ENCODE measurements around the gene RNF26. TPM values are rescaled to one million over a fixed set of nuclear protein-coding genes. Genes with fewer than 3 reads are reported as not detected.

The RNF26 gene
- total RNA-seq, 2 donors from 2014 or later, result 5.7 to 9.2 TPM

DNA sequence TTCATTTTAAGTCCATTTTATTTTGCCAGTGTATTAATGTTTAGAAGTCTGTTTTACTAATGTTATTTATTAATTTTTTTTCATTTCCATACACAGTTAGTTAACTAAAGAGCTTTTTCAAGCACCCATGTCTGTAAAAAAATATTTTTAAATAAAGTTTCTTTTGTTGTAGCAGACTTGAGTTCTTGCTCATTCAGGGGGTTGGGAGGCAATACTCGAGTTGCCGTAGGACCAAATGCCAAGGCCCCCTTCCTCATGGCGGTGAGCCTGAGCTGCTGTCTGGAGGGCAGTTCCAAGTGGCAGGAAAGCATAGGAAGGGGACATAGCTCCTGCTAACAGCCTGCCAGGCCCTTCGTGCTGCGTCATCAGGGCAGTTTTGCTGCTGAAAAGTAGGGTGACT lies 26.4 kb upstream of the RNF26 start:
- no peak overlapping the region for H3K4me3 ChIP-seq
- ATAC-seq, result no peak
- H3K4me1 ChIP-seq, result no peaks in the 10 kb centered on the region
- no peaks in the 10 kb centered on the region for H3K27me3 ChIP-seq
- no peaks in the 10 kb centered on the region for H3K9me3 ChIP-seq
- WGBS, 2 donors, result 88 to 93% methylated on average over 5 of the region's 5 CpGs
- no peak for DNase-seq
- TF ChIP-seq POLR2A (IDR thresholded peaks at IDR 0.05) (no peak), CTCF (IDR thresholded peaks at IDR 0.05) (no peak)
- H3K36me3 ChIP-seq (replicated peaks in 1 of 2; ENCODE audit: insufficient read depth in 1 of 2, low read depth in 2 of 2), result no peaks in the 10 kb centered on the region
- intact Hi-C loops (cut with DNase I), result no loop called here
- no peak overlapping the region for H3K27ac ChIP-seq

GRCh38 chr11:119309411-119309810 lies 24.9 kb upstream of the RNF26 start:
- intact Hi-C loops (cut with DNase I), result no loop called here
- Histone ChIP-seq H3K9me3 (no peaks in the 10 kb centered on the region), H3K27ac (no peak overlapping the region), H3K27me3 (no peaks in the 10 kb centered on the region), H3K4me1 (no peaks in the 10 kb centered on the region), H3K36me3 (replicated peaks in 1 of 2; ENCODE audit: insufficient read depth in 1 of 2, low read depth in 2 of 2) (no peaks in the 10 kb centered on the region), H3K4me3 (no peak overlapping the region)
- ATAC-seq (no peak), DNase-seq (no peak)
- 75 to 89% methylated on average over 5 to 11 of the region's 11 CpGs for WGBS, 2 donors
- TF ChIP-seq POLR2A (IDR thresholded peaks at IDR 0.05), result no peak
- TF ChIP-seq CTCF (IDR thresholded peaks at IDR 0.05), result no peak

DNA sequence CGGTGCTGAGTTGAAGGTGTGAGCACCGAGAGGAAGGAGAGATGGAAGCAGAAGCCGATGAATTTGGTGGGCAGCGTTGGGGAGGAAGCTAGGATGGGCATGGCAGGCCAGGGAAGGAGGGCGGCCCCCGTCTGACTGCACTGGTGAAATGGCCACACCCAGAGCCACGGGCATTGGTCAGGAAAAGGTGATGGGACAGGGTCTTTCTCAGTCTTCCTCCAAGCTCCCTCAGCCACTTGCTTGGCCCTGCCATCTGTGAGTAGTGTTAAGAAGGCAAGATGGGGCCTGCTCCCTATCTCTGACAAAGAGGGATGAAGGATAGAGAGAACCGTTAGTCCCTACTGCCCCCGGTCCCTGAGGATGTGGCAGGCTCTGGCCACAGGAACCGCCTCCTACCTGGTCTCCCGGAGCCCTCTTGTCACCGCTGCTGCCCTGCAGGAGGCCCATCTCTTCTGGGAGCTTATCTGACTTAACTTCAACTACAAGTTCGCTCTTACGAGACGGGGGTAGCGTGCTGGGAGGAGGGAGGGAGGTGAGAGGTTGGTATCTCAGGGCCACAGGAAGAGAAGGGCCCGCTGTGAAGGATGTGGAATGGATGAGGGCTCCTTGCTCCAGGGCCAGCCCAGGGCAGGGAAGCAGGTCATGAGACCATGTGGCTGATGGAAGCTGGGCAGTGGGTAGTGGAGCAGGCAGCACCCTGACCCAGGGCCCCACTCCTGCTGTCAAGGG lies 24.2 kb upstream of the RNF26 start:
- no peak for TF ChIP-seq POLR2A (IDR thresholded peaks at IDR 0.05)
- no peak for TF ChIP-seq CTCF (IDR thresholded peaks at IDR 0.05)
- ATAC-seq (no peak), DNase-seq (no peak)
- H3K36me3 ChIP-seq (replicated peaks in 1 of 2; ENCODE audit: insufficient read depth in 1 of 2, low read depth in 2 of 2), result no peaks in the 10 kb centered on the region
- peaks cover 7% of the 10 kb centered on the region for H3K4me1 ChIP-seq
- H3K27ac ChIP-seq, result no peak overlapping the region
- intact Hi-C loops (cut with DNase I), result no loop called here
- peaks cover 0 to 2% of the 10 kb centered on the region in 2 donors for H3K27me3 ChIP-seq
- no peaks in the 10 kb centered on the region for H3K9me3 ChIP-seq
- H3K4me3 ChIP-seq, result no peak overlapping the region
- WGBS, 2 donors, result 76 to 82% methylated on average over 17 of the region's 17 CpGs

DNA sequence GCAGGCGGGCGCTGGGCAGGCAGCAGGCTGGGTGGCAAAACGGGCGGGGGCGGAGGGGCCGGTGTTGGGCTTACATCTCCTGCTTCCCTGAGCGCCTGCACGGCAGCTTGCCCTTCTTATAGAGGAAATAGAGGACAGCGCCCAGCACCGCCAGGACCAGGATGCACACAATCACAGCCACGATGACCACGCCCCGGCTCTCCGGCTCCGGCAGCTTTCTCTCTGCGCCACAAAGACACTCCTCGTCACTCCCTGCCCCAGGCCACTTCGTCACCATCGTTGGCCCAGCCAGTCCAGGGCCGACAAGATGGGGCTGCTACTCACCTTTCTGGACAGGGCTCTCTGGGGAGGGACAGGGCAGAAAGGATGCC lies 23.7 kb upstream of the RNF26 start:
- Histone ChIP-seq H3K27me3 (peaks cover 0 to 7% of the 10 kb centered on the region in 2 donors), H3K27ac (no peak overlapping the region), H3K4me3 (no peak overlapping the region), H3K36me3 (replicated peaks in 1 of 2; ENCODE audit: insufficient read depth in 1 of 2, low read depth in 2 of 2) (no peaks in the 10 kb centered on the region), H3K9me3 (no peaks in the 10 kb centered on the region), H3K4me1 (peaks cover 12% of the 10 kb centered on the region)
- WGBS, 2 donors, result 78 to 82% methylated on average over 15 to 20 of the region's 20 CpGs
- DNase-seq (no peak), ATAC-seq (no peak)
- intact Hi-C loops (cut with DNase I), result no loop called here
- TF ChIP-seq POLR2A (IDR thresholded peaks at IDR 0.05), result no peak
- no peak for TF ChIP-seq CTCF (IDR thresholded peaks at IDR 0.05)

DNA sequence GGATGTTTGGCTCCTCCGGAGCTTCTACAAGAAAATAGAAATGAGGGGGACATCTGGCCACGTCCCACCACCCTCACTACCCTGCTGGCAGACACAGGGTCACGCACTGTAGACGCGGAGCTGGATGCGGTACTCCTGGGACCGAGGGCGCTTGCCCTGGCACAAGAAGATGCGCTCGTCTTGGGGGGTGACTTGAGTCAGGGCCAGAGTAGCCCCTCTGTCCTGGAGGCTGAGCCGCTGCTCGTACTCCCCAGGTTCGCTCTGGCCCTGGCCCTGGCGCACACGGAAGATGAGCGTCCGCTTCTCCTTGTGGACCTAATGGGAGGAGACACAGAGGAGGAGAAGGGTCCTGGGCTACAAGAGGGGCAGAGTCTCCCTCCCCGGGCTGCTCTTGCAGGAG lies 19.6 kb upstream of the RNF26 start:
- Histone ChIP-seq H3K4me3 (no peak overlapping the region), H3K9me3 (no peaks in the 10 kb centered on the region), H3K36me3 (replicated peaks in 1 of 2; ENCODE audit: insufficient read depth in 1 of 2, low read depth in 2 of 2) (no peaks in the 10 kb centered on the region), H3K27ac (peak overlapping the region; percentile 74 to 80 (median 78)), H3K27me3 (peaks cover 0 to 7% of the 10 kb centered on the region in 2 donors), H3K4me1 (peaks cover 38% of the 10 kb centered on the region)
- 17 to 59% methylated on average over 1 to 18 of the region's 18 CpGs for WGBS, 2 donors
- no peak for DNase-seq
- no peak for ATAC-seq
- intact Hi-C loops (cut with DNase I), result no loop called here
- TF ChIP-seq POLR2A (IDR thresholded peaks at IDR 0.05), result no peak
- no peak for TF ChIP-seq CTCF (IDR thresholded peaks at IDR 0.05)
